Kidney tubule cell (primary cell): ENCODE results near the gene PATL1.
"Not testable (repeated sequence)": the region's sequence is repeated elsewhere in the genome, so short reads cannot be mapped to it uniquely, and the experiment has no call there.

Experiments used
- DNase-seq: peaks from one replicate; pipeline ENCODE4 v3.0.0-alpha.2; 2018; ENCODE audit warnings: low spot score

Gene PATL1

DNA sequence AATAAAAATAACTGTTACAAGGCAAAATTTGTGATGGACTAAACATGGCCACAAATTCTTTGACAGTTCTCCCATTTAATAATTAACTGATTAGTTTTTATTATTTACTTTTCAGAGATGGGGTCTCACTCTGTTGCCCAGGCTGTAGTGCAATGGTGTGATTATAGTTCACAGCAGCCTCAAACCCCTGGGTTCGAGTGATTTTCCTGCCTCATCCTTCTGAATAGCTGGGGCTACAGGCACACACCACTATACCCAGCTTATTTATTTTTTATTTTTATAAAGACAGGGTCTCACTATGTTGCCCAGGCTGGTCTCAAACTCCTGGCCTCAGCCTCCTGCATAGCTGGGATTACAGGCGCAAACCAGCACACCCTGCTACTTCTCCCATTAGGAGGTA lies 4.5 kb upstream of the PATL1 start:
- DNase-seq: no peak

DNA sequence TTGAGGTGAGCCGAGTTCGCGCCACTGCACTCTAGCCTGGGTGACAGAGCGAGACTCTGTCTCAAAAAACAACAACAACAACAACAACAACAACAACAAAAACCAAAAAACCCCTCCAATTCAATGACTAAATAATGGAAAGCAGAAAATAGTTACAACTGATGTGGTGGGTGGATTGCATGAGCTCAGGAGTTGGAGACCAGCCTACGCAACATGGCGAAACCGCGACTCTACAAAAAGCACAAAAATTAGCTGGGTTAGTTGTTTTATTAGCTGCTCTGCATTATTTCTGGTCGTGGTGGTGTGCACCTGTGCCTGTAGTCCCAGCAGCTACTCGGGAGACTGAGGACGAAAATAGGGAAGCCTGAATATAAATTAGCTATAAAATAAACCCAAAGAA lies 2.6 kb upstream of the PATL1 start:
- no peak for DNase-seq

GRCh38 chr11:59669611-59670009 lies 773 bp upstream of the PATL1 start:
- DNase-seq: no peak

- peak; percentile 71 for DNase-seq
Observed at GRCh38 chr11:59668188-59668949, 468 bp downstream of the PATL1 start.

GRCh38 chr11:59667812-59668187 lies 1.0 kb downstream of the PATL1 start:
- DNase-seq: no peak

DNA sequence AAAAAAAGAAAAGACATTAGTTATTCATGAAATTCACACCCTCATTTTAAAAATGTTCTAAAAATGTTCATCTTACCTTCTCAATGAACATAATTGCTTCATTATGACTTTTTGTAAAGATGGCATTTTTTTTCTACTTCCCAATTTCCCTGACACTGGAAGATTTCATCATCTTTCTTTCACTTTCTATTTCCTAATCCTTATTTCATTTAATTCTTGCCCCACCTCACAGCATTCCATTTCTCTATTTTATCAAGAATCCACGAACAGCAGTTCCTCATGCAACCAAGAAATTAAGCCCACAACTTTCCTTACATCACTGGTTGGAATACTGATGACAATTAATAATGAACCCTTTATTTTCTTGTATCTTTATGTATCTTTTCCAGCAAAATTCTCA lies 1.9 kb downstream of the PATL1 start:
- DNase-seq: no peak

DNA sequence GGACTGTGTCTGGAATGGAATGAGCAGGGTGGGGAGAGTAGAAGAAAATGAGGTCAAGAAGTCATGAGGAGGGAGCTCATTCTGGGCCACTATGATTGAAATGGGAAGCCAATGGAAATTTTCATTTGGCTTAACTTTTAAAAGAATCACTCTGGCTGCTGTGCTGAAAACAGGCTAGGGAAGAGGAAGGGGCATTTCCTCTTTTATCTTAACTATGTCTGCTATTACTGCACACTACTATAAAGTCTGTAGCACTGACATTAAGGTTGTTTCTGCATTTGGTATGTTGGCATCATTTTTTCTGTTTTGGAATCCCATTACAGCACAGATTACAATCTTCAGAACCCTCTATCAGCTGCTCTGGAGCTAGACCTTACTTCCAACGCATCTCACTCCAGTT lies 8.2 kb downstream of the PATL1 start:
- no peak for DNase-seq

GRCh38 chr11:59659981-59660380 lies 8.9 kb downstream of the PATL1 start:
- DNase-seq: peak; percentile 28

DNA sequence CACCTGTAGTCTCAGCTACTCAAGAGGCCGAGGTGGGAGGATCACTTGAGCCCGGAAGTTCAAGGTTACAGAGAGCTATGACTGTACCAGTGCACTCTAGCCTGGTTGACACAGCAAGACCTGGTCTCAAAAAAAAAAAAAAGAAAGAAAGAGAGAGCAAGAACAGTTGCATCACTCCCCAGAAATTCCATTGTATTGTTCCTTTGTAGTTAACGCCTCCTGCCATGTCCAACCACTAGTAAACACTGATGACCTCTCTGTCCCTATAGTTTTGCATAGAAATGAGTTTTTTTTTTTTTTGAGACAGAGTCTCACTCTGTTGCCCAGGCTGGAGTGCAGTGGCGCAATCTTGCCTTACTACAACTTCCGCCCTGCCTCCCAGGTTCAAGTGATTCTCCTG lies 10.8 kb downstream of the PATL1 start:
- no peak for DNase-seq

- no peak for DNase-seq
Observed at GRCh38 chr11:59654893-59655292, 13.9 kb downstream of the PATL1 start.

DNA sequence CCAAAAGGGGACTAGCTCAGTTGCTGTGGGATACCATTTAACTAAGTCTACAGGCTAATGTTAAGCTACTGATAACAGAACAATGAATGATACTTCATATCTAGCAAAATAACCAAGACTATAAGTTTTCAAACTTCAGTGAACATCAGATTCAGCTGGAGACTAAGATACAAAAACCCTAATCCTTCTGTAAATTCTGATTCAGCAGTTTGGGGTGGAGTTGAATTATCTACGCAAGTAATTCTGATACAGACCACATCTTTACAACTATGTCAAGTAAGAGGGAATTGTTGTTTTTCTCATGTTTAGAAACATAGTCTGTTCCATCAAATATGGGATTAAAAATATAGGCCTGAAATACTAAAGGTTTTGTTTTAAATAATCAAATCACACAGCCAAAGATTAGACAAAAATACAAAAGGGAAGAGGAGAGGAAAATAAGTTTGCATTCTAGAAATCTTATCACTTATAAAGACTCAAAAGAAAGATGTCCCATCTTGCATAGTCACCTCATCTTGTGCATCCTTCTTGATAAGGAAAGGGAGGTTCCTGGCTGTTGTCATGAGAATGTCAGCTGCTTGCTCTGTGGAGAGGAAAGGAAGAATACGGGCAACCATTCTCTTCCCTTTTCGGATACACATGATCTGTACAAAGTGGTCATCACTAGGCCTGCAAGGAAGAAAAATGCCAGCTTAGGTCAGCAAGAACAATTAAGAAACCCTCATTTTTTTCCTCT lies 21.4 kb downstream of the PATL1 start:
- DNase-seq: no peak

DNA sequence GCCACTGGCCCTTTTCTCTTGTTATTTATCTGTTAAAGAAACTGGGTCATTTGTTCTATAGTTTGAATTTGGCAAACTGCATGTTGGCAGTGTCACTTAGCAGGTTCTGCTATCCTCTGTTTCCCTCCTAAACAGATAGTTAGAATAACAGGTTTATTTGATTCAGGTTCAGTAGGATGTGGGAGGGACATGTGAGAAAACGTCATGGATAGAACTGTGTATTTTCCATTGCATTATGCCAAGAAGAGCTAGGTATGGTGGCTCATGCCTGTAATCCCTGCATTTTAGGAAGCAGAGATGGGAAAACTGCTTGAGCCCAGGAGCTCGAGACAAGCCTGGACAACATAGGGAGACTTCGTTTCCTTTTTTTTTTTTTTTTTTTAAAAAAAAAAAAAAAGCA lies 24.3 kb downstream of the PATL1 start:
- no peak for DNase-seq

GRCh38 chr11:59643390-59643789 lies 25.4 kb downstream of the PATL1 start:
- no peak for DNase-seq

GRCh38 chr11:59641156-59641555 lies 27.7 kb downstream of the PATL1 start:
- DNase-seq: no peak

DNA sequence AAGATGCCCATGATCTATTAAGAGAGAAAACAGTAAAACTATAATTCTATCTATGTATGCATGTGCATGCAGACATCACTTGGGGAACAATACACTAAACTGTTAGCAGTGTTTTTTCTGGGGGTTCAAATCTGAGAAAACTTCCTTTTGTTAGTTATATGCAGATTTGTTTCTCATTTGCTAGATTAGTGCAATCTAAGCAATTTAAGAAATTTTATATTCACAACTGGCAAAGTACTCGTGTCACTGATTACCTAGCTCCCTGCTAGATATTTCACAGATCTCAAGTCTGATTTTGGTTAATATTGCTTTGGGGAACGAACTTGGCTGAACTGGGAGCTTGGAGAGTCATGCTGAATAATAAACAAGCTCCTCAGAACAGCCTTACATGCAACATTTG lies 38.3 kb downstream of the PATL1 start:
- DNase-seq: no peak

DNA sequence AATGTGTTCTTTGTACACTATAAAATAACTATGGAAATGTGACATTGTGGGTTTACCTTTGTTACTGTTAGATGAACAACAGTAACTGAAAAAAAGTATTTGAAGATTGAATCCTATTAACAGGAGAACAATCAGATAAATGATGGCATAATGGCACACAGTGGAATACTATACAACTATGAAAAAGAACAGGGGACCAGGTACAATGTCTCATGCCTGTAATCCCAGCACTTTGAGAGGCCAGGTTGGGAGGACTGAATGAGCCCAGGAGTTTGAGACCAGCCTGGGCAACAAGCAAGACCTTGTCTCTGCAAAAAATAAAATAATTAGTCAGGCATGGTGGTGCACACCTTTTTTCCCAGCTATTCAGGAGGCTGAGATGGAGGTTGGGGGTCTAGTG lies 38.8 kb downstream of the PATL1 start:
- no peak for DNase-seq

GRCh38 chr11:59626969-59627368 lies 41.9 kb downstream of the PATL1 start:
- not testable (repeated sequence) for DNase-seq

DNA sequence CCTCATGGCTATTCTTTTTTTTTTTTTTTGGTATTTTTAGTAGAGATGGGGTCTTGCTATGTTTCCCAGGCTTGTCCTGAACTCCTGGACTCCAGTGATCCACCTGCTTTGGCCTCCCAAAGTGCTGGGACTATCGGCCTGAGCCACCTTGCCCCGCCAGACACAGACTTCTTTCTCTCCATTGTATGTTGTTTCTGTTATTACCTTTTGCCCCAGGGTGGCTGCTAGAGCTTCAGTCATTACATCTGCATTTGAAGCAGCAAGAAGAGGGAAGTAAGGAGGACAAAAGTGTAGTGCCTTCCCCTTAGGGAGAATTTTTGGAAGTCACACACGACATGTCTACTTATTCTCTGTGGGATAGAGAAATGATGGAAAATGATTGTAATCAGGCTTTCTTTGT lies 43.1 kb downstream of the PATL1 start:
- no peak for DNase-seq

DNA sequence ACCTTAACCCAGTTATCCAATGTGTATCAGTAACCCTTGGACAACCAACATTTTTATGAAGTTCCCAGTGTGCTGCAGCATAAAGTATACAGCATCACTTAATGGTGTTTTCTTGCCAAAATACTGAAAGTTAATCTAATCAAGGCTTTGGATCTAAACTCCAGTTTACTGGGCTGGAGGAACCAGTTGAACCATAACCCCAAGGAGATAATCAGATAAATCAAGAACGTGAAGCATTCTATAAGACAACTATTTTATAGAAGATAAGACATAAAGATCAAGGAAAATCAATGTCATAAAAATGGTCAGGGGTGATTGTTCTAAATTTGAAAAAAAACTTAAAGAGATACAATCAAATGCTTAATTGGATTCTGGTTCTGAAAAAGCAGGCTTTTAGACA lies 51.0 kb downstream of the PATL1 start:
- DNase-seq: no peak

- no peak for DNase-seq
Observed at GRCh38 chr11:59616396-59616982, 52.3 kb downstream of the PATL1 start.

DNA sequence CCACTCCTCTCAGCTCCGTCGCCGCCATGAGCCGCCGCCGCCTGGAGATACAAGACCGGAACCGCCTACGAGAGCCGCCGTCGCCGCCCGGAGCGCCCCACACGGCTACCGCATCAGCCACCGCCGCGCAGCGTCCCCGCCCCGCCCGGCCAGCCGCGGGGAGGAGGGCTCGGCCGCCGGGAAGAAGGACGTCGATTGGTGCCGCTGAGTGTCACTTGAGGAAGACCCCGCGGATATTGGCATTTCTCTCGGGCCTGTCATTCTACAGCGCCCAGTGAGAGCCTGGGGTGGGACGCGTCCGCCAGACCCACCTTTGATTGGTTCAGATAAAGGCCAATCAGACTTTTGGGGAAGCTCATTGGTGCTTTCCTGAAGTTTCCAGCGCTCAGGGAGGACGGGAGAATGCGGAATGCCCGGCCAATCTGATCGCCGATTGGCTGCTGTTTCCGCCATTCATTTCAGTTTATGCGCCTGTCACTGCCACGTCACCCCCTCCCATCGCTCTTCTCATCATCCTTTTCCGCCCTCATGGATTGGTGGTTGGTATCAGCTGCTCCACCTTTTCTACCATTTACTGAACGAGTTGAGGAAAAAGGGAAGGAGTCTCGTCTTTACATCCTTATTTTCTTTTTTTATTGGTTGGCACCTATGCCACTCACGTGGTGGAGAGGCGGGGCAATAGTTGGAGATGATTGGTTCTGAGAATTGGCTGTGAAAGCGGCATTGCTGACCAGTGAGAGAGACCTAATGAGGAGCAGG lies 53.0 kb downstream of the PATL1 start, which contains the start of gene OSBP:
Gene OSBP (minus strand): TSS at position 138 of the 759 bp plus-strand sequence. CDS start 110 bp downstream, at position 28.
- DNase-seq: peak; percentile 100

GRCh38 chr11:59615120-59615636 lies 53.7 kb downstream of the PATL1 start:
- peak; percentile 63 for DNase-seq
